HFFc6 (cell line): ENCODE measurements around the gene EVA1A. TPM values are rescaled to one million over a fixed set of nuclear protein-coding genes. Genes with fewer than 3 reads are reported as not detected.

Experiments used
- DNase-seq: peaks from one replicate; pipeline ENCODE4 v3.0.0-alpha.2; 2018
- H3K27ac Mint-ChIP-seq: 2 replicates; pipeline ENCODE4 v1.8.0; 2020; ENCODE audit warnings: mild to moderate bottlenecking, mixed read lengths
- H3K27me3 Mint-ChIP-seq: 2 replicates; pipeline ENCODE4 v1.8.0; 2021; ENCODE audit warnings: mild to moderate bottlenecking, moderate library complexity, mixed read lengths; ENCODE audit not compliant: insufficient read depth
- H3K36me3 Mint-ChIP-seq: 2 replicates; pipeline ENCODE4 v1.8.0; 2021; ENCODE audit warnings: low read depth, mixed read lengths
- H3K4me1 Mint-ChIP-seq: 2 replicates; pipeline ENCODE4 v1.8.0; 2020; ENCODE audit warnings: low read depth, mixed read lengths
- H3K4me3 Mint-ChIP-seq: 2 replicates; pipeline ENCODE4 v1.8.0; 2020; ENCODE audit warnings: mild to moderate bottlenecking, moderate library complexity, mixed read lengths
- H3K9me3 Mint-ChIP-seq: 2 replicates; pipeline ENCODE4 v1.8.0; 2020; ENCODE audit warnings: mild to moderate bottlenecking, mixed read lengths
- total RNA-seq, 6 experiments: library from RNA; stranded (reverse); fragmentation: NEBNext Ultra II Directional; extraction: Animal tissue kit (Norgen Biotek cat#: 25700); gene quantifications; 2 replicates in 1 of 6; 3 replicates in 5 of 6; pipeline ENCODE4 v1.2.3, GENCODE V29; 2021
- TF ChIP-seq, protein P1 (sequence below): fragments of 200-600 bp; sonication (generic); IDR thresholded peaks from 2 replicates; pipeline ENCODE4 v1.5.0; 2021; ENCODE audit warnings: antibody characterized with exemption, mild to moderate bottlenecking

EVA1A gene
- total RNA-seq, 6 experiments from 2014 or later = 61.7 to 75.2 (median 68.8) TPM

DNA sequence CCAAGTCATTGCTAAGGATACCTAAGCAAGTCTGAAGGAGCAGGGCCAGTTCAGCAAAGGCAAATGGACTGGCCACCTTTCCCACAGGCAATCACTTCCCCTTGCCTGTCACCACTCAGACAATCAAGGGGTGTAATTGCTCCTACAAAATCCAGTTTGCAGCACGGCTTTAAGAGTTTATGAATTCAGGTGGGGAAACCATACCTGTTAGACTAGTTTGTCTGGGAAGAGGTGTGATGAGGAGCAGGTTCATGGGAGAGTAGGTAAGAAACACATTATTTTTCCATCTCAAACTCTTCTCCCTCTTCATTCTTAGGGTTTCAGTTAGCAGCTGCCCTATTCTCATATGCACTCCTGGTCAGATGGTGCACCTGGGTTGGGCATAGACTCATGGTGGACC lies 102.5 kb downstream of the EVA1A start:
- no peak for DNase-seq
- TF ChIP-seq, protein P1, sequence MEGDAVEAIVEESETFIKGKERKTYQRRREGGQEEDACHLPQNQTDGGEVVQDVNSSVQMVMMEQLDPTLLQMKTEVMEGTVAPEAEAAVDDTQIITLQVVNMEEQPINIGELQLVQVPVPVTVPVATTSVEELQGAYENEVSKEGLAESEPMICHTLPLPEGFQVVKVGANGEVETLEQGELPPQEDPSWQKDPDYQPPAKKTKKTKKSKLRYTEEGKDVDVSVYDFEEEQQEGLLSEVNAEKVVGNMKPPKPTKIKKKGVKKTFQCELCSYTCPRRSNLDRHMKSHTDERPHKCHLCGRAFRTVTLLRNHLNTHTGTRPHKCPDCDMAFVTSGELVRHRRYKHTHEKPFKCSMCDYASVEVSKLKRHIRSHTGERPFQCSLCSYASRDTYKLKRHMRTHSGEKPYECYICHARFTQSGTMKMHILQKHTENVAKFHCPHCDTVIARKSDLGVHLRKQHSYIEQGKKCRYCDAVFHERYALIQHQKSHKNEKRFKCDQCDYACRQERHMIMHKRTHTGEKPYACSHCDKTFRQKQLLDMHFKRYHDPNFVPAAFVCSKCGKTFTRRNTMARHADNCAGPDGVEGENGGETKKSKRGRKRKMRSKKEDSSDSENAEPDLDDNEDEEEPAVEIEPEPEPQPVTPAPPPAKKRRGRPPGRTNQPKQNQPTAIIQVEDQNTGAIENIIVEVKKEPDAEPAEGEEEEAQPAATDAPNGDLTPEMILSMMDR = no peak
- Mint-ChIP-seq H3K4me1 (peaks cover 8% of the 10 kb centered on the region), H3K27ac (no peak overlapping the region), H3K27me3 (peaks cover 13% of the 10 kb centered on the region), H3K4me3 (no peak overlapping the region), H3K36me3 (no peaks in the 10 kb centered on the region), H3K9me3 (no peaks in the 10 kb centered on the region)

- Mint-ChIP-seq H3K27ac (no peak overlapping the region), H3K4me1 (peaks cover 8% of the 10 kb centered on the region), H3K9me3 (no peaks in the 10 kb centered on the region), H3K27me3 (peaks cover 13% of the 10 kb centered on the region), H3K36me3 (no peaks in the 10 kb centered on the region), H3K4me3 (no peak overlapping the region)
- TF ChIP-seq, protein P1 = no peak; the same call in 1 of the 2 replicates
- DNase-seq = no peak
Measured at GRCh38 chr2:75456825-75457224, 103.9 kb downstream of the EVA1A start.

DNA sequence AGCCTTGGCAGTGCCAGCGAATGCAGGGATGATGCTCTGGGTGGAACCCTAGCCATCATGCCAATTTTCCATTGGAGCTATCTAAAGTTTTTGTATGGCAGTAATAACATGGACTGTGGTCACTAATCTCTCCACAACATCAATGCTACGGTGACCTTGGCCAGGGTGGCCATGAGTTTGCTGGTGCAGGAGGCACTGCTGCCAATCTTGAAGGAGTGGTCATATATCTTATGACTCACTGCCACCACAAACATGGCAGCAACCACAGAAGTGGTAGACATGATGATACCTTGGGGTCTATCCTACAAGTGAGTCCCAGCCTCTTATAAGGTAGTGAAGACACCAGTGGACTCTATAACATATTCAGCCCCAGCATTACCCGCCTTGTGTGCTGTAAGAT lies 104.6 kb downstream of the EVA1A start:
- Mint-ChIP-seq H3K36me3 (no peaks in the 10 kb centered on the region), H3K9me3 (peaks cover 3% of the 10 kb centered on the region; the same call in 1 of the 2 replicates), H3K27me3 (peaks cover 13% of the 10 kb centered on the region), H3K4me3 (no peak overlapping the region), H3K4me1 (peaks cover 8% of the 10 kb centered on the region), H3K27ac (no peak overlapping the region)
- TF ChIP-seq, protein P1 = no peak
- DNase-seq = no peak

- Mint-ChIP-seq H3K4me1 (no peaks in the 10 kb centered on the region), H3K27me3 (peaks cover 13% of the 10 kb centered on the region), H3K36me3 (peaks cover 5% of the 10 kb centered on the region; the same call in 1 of the 2 replicates), H3K9me3 (peaks cover 12% of the 10 kb centered on the region), H3K27ac (no peak overlapping the region), H3K4me3 (no peak overlapping the region)
- no peak for DNase-seq
- TF ChIP-seq, protein P1 = no peak
Measured at GRCh38 chr2:75454241-75454620, 106.5 kb downstream of the EVA1A start.

GRCh38 chr2:75453384-75454240 lies 107.1 kb downstream of the EVA1A start:
- Mint-ChIP-seq H3K27me3 (peaks cover 13% of the 10 kb centered on the region), H3K4me3 (no peak overlapping the region), H3K27ac (no peak overlapping the region), H3K9me3 (peaks cover 18% of the 10 kb centered on the region), H3K36me3 (peaks cover 11% of the 10 kb centered on the region; the same call in 1 of the 2 replicates), H3K4me1 (no peaks in the 10 kb centered on the region)
- no peak for DNase-seq
- TF ChIP-seq, protein P1 = no peak
